Testis (tissue), 3 donors: ENCODE measurements around the gene VILL. TPM values are rescaled to one million over a fixed set of nuclear protein-coding genes. Genes with fewer than 3 reads are reported as not detected.
A peak's percentile ranks its signal among the peaks of the same experiment; 100 is the strongest.

Experiments used
- DNase-seq: peaks from one replicate; pipeline ENCODE4 v3.0.0-alpha.2; 2019
- H3K27ac ChIP-seq, 2 donors: fragments of 200-600 bp; sonication (generic); one replicate each; pipeline ENCODE4 v1.5.1; 2019
- H3K27me3 ChIP-seq: fragments of 200-600 bp; sonication (generic); one replicate; pipeline ENCODE4 v1.5.1; 2019
- H3K36me3 ChIP-seq: fragments of 200-600 bp; sonication (generic); one replicate; pipeline ENCODE4 v1.5.1; 2017; ENCODE audit warnings: low read depth; ENCODE audit errors: missing control alignments
- H3K4me1 ChIP-seq: fragments of 200-600 bp; sonication (generic); one replicate; pipeline ENCODE4 v1.5.1; 2019
- H3K4me3 ChIP-seq, 2 donors: fragments of 200-600 bp; sonication (generic); one replicate each; pipeline ENCODE4 v1.5.1; 2017 to 2019
- H3K9me3 ChIP-seq: fragments of 200-600 bp; sonication (generic); one replicate; pipeline ENCODE4 v1.5.1; 2017
- POLR2A ChIP-seq: fragments of 450-650 bp; IDR thresholded peaks from one replicate; pipeline ENCODE4 v1.6.1; 2017; ENCODE audit warnings: antibody characterized with exemption, mild to moderate bottlenecking, moderate library complexity
- WGBS, 2 donors: methylation state at CpG; one replicate each; pipeline ENCODE4 v1.1.5; 2018; 5-methylcytosine and 5-hydroxymethylcytosine counted together
- intact Hi-C: fragments of 100-400 bp; cut with DNase I; formaldehyde crosslinking; loops from one replicate; pipeline ENCODE4 v1.15.1; 2023; ENCODE audit warnings: low total_unique reads
- polyA plus RNA-seq: library from polyadenylated mRNA; stranded (reverse); fragments of 350-450 nt; fragmentation: Illumina TruSeq; extraction: RNeasy Lipid Tissue Mini Kit (QIAGEN cat#74804); gene quantifications from one replicate; pipeline ENCODE4 v1.2.3, GENCODE V29; 2014; ENCODE audit warnings: low read depth, low replicate concordance; ENCODE audit not compliant: insufficient read depth
- total RNA-seq, 2 donors: library from RNA; depleted of rRNA; stranded (reverse); fragments of >200 nt; gene quantifications; one replicate each; pipeline ENCODE4 v1.2.3, GENCODE V29; 2016
- TF ChIP-seq, protein P1 (sequence below), 3 experiments: fragments of 450-650 bp in 2 of 3; fragments of 200-600 bp in 1 of 3; sonication (generic) in 1 of 3; IDR thresholded peaks; one replicate each; pipeline ENCODE4 v1.5.1; 2016 to 2019; ENCODE audit warnings: antibody characterized with exemption in 3 of 3, mild to moderate bottlenecking in 2 of 3, moderate library complexity in 1 of 3

Gene VILL
- total and polyA plus RNA-seq, 3 donors from 2014 or later = 9.5 to 17.4 (median 16.3) TPM

DNA sequence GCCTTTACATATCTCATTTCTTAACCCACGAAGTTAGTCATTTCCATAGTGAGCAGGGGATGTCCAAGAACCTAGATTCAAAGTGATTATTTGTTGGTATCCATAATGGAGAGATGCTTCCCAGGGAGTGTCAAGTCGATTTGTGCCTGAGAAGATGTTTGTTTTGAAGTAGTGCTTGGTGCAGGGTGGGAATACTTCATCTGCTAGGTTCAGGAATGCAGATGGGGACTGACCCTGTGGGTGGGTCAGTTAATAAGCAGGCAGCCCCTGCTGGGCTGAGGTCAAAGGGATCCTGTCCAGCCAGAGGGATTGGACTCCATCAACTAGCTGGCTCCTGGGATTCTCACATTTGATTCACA lies 44.1 kb upstream of the VILL start:
- Histone ChIP-seq H3K36me3 (no peaks in the 10 kb centered on the region), H3K27me3 (no peaks in the 10 kb centered on the region), H3K9me3 (no peaks in the 10 kb centered on the region), H3K4me3 (no peak overlapping the region), H3K4me1 (peaks cover 42% of the 10 kb centered on the region), H3K27ac (peak overlapping the region; percentile 71 to 76)
- 39 to 43% methylated on average over 2 of the region's 2 CpGs for WGBS, 2 donors
- intact Hi-C loops = no loop called here
- no peak for DNase-seq
- TF ChIP-seq, protein P1, sequence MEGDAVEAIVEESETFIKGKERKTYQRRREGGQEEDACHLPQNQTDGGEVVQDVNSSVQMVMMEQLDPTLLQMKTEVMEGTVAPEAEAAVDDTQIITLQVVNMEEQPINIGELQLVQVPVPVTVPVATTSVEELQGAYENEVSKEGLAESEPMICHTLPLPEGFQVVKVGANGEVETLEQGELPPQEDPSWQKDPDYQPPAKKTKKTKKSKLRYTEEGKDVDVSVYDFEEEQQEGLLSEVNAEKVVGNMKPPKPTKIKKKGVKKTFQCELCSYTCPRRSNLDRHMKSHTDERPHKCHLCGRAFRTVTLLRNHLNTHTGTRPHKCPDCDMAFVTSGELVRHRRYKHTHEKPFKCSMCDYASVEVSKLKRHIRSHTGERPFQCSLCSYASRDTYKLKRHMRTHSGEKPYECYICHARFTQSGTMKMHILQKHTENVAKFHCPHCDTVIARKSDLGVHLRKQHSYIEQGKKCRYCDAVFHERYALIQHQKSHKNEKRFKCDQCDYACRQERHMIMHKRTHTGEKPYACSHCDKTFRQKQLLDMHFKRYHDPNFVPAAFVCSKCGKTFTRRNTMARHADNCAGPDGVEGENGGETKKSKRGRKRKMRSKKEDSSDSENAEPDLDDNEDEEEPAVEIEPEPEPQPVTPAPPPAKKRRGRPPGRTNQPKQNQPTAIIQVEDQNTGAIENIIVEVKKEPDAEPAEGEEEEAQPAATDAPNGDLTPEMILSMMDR (IDR thresholded peaks at IDR 0.05) = no peak
- TF ChIP-seq POLR2A = no peak

- H3K36me3 ChIP-seq = no peaks in the 10 kb centered on the region
- intact Hi-C loops = no loop called here
- no peak overlapping the region for H3K4me3 ChIP-seq
- H3K27ac ChIP-seq = peak overlapping the region; percentile 21
- no peaks in the 10 kb centered on the region for H3K9me3 ChIP-seq
- DNase-seq = peak; percentile 62
- WGBS, 2 donors = 42 to 55% methylated on average over 6 of the region's 6 CpGs
- peaks cover 29% of the 10 kb centered on the region for H3K4me1 ChIP-seq
- TF ChIP-seq, protein P1 (IDR thresholded peaks at IDR 0.05) = no peak
- TF ChIP-seq POLR2A = no peak
- H3K27me3 ChIP-seq = no peaks in the 10 kb centered on the region
Observed at GRCh38 chr3:37949866-37950265, 40.7 kb upstream of the VILL start.

- Histone ChIP-seq H3K27ac (no peak overlapping the region), H3K4me3 (no peak overlapping the region), H3K9me3 (no peaks in the 10 kb centered on the region), H3K27me3 (no peaks in the 10 kb centered on the region), H3K4me1 (peaks cover 19% of the 10 kb centered on the region), H3K36me3 (no peaks in the 10 kb centered on the region)
- WGBS, 2 donors = 89 to 97% methylated on average over 1 of the region's 1 CpG
- intact Hi-C loops = no loop called here
- DNase-seq = no peak
- TF ChIP-seq POLR2A = no peak
- TF ChIP-seq, protein P1 (IDR thresholded peaks at IDR 0.05) = no peak
Observed at GRCh38 chr3:37952564-37952963, 38.0 kb upstream of the VILL start.

DNA sequence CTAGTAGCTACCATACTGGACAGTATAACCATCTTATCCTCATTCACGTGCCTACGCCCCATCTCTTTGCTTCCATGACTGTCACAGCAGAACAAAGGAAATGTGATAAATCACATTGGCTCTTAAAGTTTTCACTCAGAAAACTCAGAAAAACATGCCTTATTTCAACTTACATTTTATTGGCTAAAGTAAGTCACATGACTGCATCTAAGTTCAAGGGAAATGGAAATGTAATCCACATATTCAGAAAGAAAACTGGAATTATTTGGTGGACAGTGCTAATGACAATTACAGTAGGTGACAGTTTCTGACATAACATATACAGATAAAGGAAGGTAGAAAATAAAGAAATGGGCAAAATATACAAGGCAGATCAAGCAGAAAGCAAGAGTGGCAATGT lies 37.4 kb upstream of the VILL start:
- Histone ChIP-seq H3K27ac (no peak overlapping the region), H3K4me3 (no peak overlapping the region), H3K9me3 (no peaks in the 10 kb centered on the region), H3K36me3 (no peaks in the 10 kb centered on the region), H3K4me1 (peaks cover 20% of the 10 kb centered on the region), H3K27me3 (no peaks in the 10 kb centered on the region)
- 92 to 99% methylated on average over 2 of the region's 2 CpGs for WGBS, 2 donors
- intact Hi-C loops = no loop called here
- no peak for DNase-seq
- TF ChIP-seq POLR2A = no peak
- TF ChIP-seq, protein P1 (IDR thresholded peaks at IDR 0.05) = no peak

DNA sequence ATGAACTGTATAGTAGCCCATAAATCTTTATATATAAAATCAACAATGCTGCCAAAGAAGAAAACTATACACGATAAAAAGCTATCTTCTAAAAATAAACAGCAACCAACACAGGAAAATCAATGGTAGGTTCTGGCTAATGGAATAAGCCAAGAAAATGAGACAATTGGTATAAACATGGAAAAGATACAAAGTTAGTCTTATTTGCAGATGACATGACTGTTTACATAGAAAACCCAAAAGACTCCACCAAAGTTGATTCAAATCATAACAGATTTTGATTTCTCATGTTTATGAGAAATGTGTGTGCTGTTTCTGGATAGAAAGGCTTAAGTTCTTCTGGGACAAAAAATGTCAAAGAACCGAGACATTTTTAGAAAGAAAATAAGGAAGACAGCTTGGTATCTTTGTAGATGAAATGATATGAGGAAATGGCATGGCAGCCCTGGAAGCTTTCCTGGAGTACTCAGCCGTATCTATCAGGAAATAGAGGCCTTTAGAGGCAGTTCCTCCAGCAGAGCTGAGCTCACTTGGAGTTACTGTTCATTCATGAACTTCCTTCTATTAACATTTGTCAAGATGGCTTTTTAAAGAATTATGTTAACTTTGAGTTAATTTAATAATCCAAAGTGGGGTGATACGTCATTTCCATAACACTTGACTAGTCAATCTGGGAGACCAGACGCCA lies 36.7 kb upstream of the VILL start:
- no peaks in the 10 kb centered on the region for H3K9me3 ChIP-seq
- no peak for DNase-seq
- no peak for TF ChIP-seq POLR2A
- TF ChIP-seq, protein P1 (IDR thresholded peaks at IDR 0.05) = no peak
- intact Hi-C loops = no loop called here
- H3K4me3 ChIP-seq = no peak overlapping the region
- 79 to 80% methylated on average over 5 of the region's 5 CpGs for WGBS, 2 donors
- H3K4me1 ChIP-seq = peaks cover 20% of the 10 kb centered on the region
- peak overlapping the region in 1 of 2 donors; percentile 29 for H3K27ac ChIP-seq
- H3K36me3 ChIP-seq = no peaks in the 10 kb centered on the region
- H3K27me3 ChIP-seq = no peaks in the 10 kb centered on the region
